Thymus (tissue), 11 donors: ENCODE measurements around the gene NKX6-1. TPM values are rescaled to one million over a fixed set of nuclear protein-coding genes. Genes with fewer than 3 reads are reported as not detected.

Experiments
- DNase-seq, 9 donors: peaks; one replicate each; pipeline ENCODE4 v3.0.0-alpha.2; 2013; ENCODE audit warnings: low spot score in 9 of 9, low read depth in 6 of 9, missing footprints in 1 of 9
- H3K27ac ChIP-seq, 2 donors: one replicate each; pipeline ENCODE4 v1.5.1; 2013; ENCODE audit warnings: control low read depth in 1 of 2, low read depth in 1 of 2, low read length in 1 of 2, mild to moderate bottlenecking in 1 of 2, moderate library complexity in 1 of 2
- H3K27me3 ChIP-seq, 2 donors: one replicate each; pipeline ENCODE4 v1.5.1; 2013; ENCODE audit warnings: low read length in 1 of 2; ENCODE audit not compliant: control insufficient read depth in 2 of 2, insufficient read depth in 1 of 2
- H3K36me3 ChIP-seq, 2 donors: one replicate each; pipeline ENCODE4 v1.5.1; 2013; ENCODE audit warnings: low read length in 1 of 2, mild to moderate bottlenecking in 1 of 2, moderate library complexity in 1 of 2; ENCODE audit not compliant: control insufficient read depth in 2 of 2, insufficient read depth in 2 of 2
- H3K4me1 ChIP-seq, 2 donors: one replicate each; pipeline ENCODE4 v1.5.1; 2013; ENCODE audit warnings: low read length in 2 of 2; ENCODE audit not compliant: control insufficient read depth in 2 of 2, insufficient read depth in 2 of 2
- H3K4me3 ChIP-seq, 2 donors: one replicate each; pipeline ENCODE4 v1.5.1; 2013; ENCODE audit warnings: low read length in 2 of 2, control low read depth in 1 of 2, mild to moderate bottlenecking in 1 of 2
- H3K9me3 ChIP-seq, 2 donors: one replicate each; pipeline ENCODE4 v1.5.1; 2013; ENCODE audit warnings: low read length in 1 of 2, mild to moderate bottlenecking in 1 of 2; ENCODE audit not compliant: control insufficient read depth in 2 of 2, insufficient read depth in 1 of 2
- WGBS: extraction: QIAGEN DNeasy Blood & Tissue Kit; methylation state at CpG from one replicate; pipeline ENCODE4 v1.1.7; 2013; 5-methylcytosine and 5-hydroxymethylcytosine counted together
- polyA plus RNA-seq: library from polyadenylated mRNA; stranded (reverse); fragments of 200-250 nt; gene quantifications from one replicate; pipeline ENCODE4 v1.2.3, GENCODE V29; 2013
- total RNA-seq: library from RNA; stranded (reverse); fragments of 120-200 nt; gene quantifications from one replicate; pipeline ENCODE4 v1.2.4, GENCODE V29; 2013
- donor health status: healthy.

Gene NKX6-1
- total and polyA plus RNA-seq, 2 donors, result under 0.01 to 0.07 TPM

- Histone ChIP-seq H3K27me3 (no peaks in the 10 kb centered on the region), H3K4me1 (no peaks in the 10 kb centered on the region), H3K4me3 (no peak overlapping the region), H3K36me3 (no peaks in the 10 kb centered on the region), H3K27ac (no peak overlapping the region), H3K9me3 (no peaks in the 10 kb centered on the region)
- 57% methylated on average over 4 of the region's 4 CpGs for WGBS
- no peak for DNase-seq
Observed at GRCh38 chr4:84470204-84470785, 28.8 kb downstream of the NKX6-1 start.

GRCh38 chr4:84467601-84468000 is 31.5 kb downstream of the NKX6-1 start:
- no peak for DNase-seq
- Histone ChIP-seq H3K4me3 (no peak overlapping the region), H3K4me1 (no peaks in the 10 kb centered on the region), H3K27ac (no peak overlapping the region), H3K36me3 (no peaks in the 10 kb centered on the region), H3K27me3 (no peaks in the 10 kb centered on the region), H3K9me3 (no peaks in the 10 kb centered on the region)
- 62% methylated on average over 3 of the region's 3 CpGs for WGBS

- H3K36me3 ChIP-seq, result no peaks in the 10 kb centered on the region
- no peak for DNase-seq
- H3K4me3 ChIP-seq, result no peak overlapping the region
- no peaks in the 10 kb centered on the region for H3K4me1 ChIP-seq
- H3K27ac ChIP-seq, result no peak overlapping the region
- H3K9me3 ChIP-seq, result no peaks in the 10 kb centered on the region
- WGBS, result 96% methylated on average over 1 of the region's 1 CpG
- H3K27me3 ChIP-seq, result no peaks in the 10 kb centered on the region
Observed at GRCh38 chr4:84459783-84460182, 39.3 kb downstream of the NKX6-1 start.

GRCh38 chr4:84456157-84456556 is 42.9 kb downstream of the NKX6-1 start:
- H3K36me3 ChIP-seq, result no peaks in the 10 kb centered on the region
- no peak for DNase-seq
- WGBS, result 82% methylated on average over 4 of the region's 4 CpGs
- no peak overlapping the region for H3K27ac ChIP-seq
- no peaks in the 10 kb centered on the region for H3K4me1 ChIP-seq
- no peaks in the 10 kb centered on the region for H3K9me3 ChIP-seq
- no peaks in the 10 kb centered on the region for H3K27me3 ChIP-seq
- H3K4me3 ChIP-seq, result no peak overlapping the region

GRCh38 chr4:84455697-84456096 is 43.4 kb downstream of the NKX6-1 start:
- Histone ChIP-seq H3K27ac (no peak overlapping the region), H3K27me3 (no peaks in the 10 kb centered on the region), H3K4me3 (no peak overlapping the region), H3K4me1 (no peaks in the 10 kb centered on the region), H3K36me3 (no peaks in the 10 kb centered on the region), H3K9me3 (no peaks in the 10 kb centered on the region)
- 72% methylated on average over 3 of the region's 3 CpGs for WGBS
- DNase-seq, result no peak

- Histone ChIP-seq H3K9me3 (no peaks in the 10 kb centered on the region), H3K27ac (no peak overlapping the region), H3K4me1 (no peaks in the 10 kb centered on the region), H3K36me3 (no peaks in the 10 kb centered on the region), H3K4me3 (no peak overlapping the region), H3K27me3 (no peaks in the 10 kb centered on the region)
- no peak for DNase-seq
- 59% methylated on average over 3 of the region's 3 CpGs for WGBS
Observed at GRCh38 chr4:84451546-84451945, 47.5 kb downstream of the NKX6-1 start.

- no peak overlapping the region for H3K4me3 ChIP-seq
- H3K27me3 ChIP-seq, result no peaks in the 10 kb centered on the region
- no peaks in the 10 kb centered on the region for H3K9me3 ChIP-seq
- no peaks in the 10 kb centered on the region for H3K36me3 ChIP-seq
- no peak overlapping the region for H3K27ac ChIP-seq
- WGBS, result 95% methylated on average over 5 of the region's 5 CpGs
- no peaks in the 10 kb centered on the region for H3K4me1 ChIP-seq
- DNase-seq, result no peak
Observed at GRCh38 chr4:84443523-84443922, 55.6 kb downstream of the NKX6-1 start.

- no peak overlapping the region for H3K4me3 ChIP-seq
- no peaks in the 10 kb centered on the region for H3K36me3 ChIP-seq
- H3K27me3 ChIP-seq, result no peaks in the 10 kb centered on the region
- H3K27ac ChIP-seq, result no peak overlapping the region
- H3K4me1 ChIP-seq, result no peaks in the 10 kb centered on the region
- H3K9me3 ChIP-seq, result no peaks in the 10 kb centered on the region
- WGBS, result 90% methylated on average over 2 of the region's 2 CpGs
- no peak for DNase-seq
Observed at GRCh38 chr4:84442778-84443177, 56.3 kb downstream of the NKX6-1 start.
